ENCODE measurements around the gene GHRHR.

GHRHR gene

DNA sequence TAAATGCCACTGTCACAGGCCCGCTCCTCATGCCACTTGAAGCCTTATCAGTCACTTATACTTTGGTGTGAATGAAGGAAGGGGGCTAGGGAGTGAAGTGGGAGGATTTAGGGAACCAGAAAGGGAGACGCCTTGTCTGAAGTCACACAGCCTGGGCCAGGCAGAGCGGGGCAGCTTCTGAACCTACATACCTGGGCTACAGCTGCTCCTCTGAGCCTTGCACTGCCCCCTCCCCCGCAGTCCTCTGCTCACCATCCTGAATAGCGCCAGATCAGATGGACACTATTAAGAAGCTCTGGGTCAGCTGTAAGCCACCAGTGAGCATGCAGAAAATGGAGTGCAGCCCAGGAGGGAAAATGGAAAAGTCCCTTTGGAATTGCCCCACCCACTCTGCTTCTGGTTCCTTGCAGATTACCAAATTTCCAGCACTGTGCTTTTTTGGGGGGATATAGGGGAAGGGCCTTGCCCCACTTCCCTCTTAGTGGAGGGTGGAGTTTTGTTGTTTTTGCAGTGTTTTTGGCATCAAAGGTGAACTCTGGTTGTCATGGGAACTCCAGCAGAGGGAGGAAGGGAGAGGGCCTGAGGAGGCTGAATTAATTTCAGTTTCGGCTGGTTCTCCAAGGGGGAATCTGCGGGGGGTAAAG lies 53.4 kb downstream of the GHRHR start:
- DNase-seq, result no peak

DNA sequence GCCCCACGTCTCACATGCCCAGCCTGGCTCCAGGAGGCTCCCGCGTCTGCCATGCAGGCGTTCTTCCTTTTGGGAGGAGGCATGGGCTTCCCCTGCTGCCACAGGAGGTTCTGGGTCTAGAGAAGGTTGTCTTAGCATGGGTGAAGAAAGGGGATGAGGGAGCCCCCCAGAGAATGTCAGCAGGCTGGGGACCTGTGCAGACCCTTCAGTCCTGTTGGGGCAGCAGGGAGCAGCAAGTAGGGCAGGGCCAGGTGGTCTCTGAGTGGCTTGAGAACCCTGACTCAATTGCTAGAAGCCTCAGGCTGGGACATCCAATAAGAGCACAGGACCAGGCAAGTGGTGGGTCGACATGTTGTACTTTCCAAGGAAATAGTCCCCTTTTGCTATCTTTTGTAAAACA lies 54.0 kb downstream of the GHRHR start:
- no peak for DNase-seq

DNA sequence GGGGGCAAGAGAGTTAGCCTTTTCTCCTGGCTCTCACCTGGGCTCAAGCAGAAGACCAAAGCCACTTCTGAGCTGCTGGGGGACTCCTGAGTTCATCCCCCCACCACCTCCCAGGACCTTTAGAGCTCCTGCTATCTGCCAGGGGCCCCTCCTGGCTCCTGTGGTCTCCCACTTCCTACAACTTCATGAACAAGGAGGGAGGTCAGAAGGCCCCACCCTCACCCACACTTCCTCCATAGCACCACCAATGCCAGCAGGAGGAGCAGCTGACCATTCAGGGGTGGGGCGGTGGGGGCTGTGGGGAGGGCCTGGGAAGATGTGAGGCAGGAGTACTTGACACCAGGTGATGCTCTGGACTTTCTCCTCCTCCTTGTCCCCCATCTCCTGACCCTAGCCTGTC lies 55.8 kb downstream of the GHRHR start:
- DNase-seq, result no peak

DNA sequence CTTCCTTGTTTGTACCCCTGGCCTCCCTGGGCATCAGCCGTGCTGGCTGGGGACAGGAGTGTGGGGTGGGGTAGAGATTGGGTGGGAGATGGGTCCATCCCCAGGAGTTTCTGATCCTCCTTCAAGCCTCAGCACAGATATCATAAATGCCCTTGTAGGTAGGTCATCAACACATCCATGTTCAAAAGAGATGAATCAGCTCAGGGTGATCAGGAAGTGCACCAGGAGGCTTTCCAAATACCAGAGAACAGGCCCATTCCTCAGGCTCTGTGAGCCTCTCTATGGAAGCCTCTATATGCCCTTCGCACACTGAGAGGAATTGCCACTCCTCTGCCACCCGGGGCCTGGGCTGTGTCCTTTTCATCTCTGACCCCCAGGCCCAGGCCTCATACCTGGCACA lies 56.4 kb downstream of the GHRHR start:
- DNase-seq, result no peak

DNA sequence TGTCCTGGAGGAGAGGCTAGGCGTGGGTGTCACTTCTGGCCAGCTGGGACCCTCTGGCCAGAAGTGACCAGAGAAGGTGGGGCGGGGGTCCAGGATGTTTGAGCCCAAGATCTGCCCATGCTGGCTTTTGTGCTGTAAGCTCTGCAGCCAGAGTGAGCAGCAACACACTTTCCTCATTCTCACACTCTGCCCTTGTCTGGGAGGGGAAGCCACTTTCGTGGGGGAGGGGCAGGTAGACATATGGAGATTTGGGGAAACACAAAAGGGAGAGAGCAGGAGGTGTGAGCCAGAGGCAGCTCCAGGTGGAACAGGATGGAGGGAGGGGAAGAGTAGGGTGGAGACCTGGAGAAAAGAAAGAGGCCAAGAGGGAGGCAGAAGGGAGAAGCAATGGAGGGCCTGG lies 56.9 kb downstream of the GHRHR start:
- DNase-seq, result no peak

DNA sequence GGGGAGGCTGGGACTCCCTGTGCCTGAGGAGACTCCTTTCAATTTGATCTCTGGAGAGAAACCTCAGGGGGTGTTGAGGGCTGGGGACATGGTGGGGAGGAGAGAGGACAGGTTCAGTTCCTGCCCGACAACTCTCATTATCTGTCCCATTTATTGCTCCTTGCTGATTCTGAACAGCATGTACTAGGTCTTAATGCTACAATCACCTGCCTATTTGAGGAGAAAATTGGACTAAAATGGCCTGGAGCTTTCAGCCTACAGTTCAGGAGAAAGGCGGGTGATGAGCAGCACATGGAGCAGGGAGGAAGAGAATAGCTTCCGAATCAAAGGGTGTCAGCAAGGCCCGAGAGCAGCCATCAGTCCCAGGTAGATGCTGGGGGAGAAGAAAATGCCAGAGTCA lies 58.4 kb downstream of the GHRHR start:
- no peak for DNase-seq

DNA sequence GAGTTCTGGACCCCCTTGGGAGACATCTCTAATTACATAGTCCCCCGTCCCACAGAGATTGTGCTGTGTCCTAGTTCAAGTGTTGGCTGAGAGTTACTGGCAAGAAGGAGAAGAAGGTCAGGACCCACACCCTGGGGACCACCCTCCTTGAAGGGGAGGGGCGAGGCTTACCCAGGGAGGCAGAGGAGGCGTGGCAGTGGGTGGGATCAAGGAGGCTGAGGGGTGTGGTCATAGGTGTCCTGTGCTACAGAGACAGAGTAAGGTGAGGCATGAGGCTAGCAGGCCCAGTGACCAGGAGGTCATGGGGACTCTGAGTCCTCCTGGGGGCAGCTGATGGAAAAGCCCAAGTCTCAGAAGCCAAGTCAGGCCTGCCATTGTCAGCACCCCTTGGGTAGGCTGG lies 59.0 kb downstream of the GHRHR start:
- DNase-seq, result no peak

DNA sequence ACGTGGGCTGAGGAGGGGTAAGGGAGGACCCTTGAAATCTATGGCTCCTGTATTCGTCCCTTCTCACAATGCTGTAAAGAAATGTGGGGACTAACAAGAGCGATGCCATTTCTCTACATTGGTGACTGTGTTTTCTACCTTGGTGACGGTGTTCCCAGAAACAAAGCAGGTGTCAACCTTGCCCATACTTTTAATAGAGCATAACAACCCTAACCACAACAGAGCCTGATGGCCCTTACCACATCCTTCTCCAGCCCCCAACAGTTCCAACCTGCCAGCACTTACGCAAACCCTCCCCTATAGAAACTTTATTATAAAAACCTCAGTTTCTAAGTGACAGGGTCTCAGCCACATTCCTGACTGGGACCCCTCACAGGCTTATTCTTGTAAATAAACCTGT lies 60.1 kb downstream of the GHRHR start:
- DNase-seq, result no peak

DNA sequence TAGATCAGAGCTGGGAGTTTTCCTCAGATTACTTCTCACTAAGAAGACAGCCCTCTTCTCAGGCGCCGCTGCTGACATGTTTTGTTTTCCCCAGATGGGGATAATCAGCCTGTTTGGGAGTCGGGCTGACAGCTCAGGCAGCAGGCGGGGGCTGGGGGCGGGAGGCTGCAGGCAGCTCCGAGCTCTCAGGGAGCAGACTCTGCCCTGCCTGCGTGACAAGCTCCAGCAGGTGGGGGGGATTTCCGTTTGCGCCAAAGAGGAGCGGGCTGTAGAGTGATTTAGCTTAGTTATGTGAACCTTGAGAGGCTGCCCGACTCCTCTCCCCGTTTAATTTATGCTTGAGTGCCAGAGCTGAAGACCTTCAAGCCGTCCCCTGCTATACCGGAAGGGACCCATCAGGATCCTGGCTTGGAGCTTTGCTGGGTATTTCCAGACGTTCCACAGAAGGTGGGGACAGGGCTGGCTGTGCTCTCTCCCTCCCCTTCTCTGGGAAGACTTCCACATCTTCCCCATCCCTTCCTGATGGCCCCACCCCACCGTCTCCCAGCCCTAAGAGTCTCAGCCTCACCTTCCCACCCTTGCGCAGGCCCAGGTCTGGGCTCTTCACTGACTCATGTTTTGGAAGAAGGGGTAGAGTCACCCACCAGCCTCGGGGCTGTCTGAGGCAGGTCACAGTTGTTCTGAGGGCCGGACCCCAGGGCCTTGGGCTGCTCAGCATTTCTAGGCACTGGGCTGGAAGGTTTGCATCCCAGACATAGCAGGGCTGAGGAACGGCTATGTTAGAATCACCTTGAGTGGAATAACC lies 63.6 kb downstream of the GHRHR start:
- DNase-seq, result no peak

DNA sequence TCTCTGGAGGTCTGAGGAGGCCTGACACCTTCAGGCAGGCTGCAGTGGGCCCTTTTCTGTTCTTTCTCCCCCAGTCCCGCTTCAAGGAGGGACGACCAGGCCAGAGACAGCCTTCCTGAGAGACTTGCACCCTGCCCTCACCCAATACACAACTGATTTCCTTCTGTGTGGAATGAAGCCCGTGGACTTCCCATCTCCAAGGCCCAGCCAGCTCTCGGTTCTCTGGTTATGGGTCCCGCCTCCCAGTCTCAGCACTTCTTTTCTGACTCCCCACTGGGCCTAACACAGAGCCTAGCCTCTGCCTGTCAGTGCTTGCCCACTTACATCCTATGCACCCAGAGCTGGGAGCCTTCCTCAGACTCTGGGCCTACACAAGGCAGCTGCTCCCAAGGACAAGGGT lies 64.3 kb downstream of the GHRHR start:
- no peak for DNase-seq

DNA sequence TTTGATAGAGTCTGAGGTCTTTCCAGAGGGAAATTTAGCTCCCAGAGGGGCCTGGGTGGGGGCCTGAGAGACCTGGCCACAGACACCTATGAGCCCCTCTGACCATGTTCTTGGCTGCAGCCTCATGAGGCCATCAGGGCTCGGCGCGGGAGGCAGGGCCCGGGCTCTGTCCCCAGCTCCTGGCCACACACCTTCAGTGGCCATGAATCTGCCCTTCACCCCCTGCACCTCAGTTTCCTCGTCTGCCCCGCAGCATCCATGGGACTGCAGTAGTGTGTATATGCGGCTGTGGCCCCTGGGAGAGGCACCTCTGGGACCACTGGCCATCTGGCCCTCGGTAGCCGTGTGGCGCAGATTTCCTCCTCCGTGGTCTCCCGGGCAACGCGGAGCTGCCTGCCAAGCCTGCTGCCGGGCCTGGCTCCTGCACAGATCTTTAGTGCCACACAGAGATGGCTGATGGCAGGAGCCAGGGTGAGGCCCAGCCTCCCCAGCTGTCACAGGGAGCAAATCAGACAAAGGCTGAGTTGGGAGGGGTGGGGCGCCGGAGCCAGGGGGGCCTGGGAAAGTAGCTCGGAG lies 64.8 kb downstream of the GHRHR start:
- DNase-seq, result no peak

Measured in CD4-positive, alpha-beta T cell treated with Interleukin-17A for 4 hours (primary cell).